ENCODE data around the gene MYOCD. TPM values are rescaled to one million over a fixed set of nuclear protein-coding genes. Genes with fewer than 3 reads are reported as not detected.

Gene MYOCD
- total RNA-seq, 1 donor from 2014 or later: under 0.01 TPM

- no peak for DNase-seq (ENCODE audit: low read depth in 2 of 2)
Observed at GRCh38 chr17:12709063-12709462, 43.4 kb downstream of the MYOCD start.

GRCh38 chr17:12712415-12712814 lies 46.7 kb downstream of the MYOCD start:
- no peak for DNase-seq (ENCODE audit: low read depth in 2 of 2)

- DNase-seq (ENCODE audit: low read depth in 2 of 2): no peak
Observed at GRCh38 chr17:12712941-12713340, 47.3 kb downstream of the MYOCD start.

- DNase-seq (ENCODE audit: low read depth in 2 of 2): no peak
Observed at GRCh38 chr17:12719948-12720347, 54.3 kb downstream of the MYOCD start.

GRCh38 chr17:12721581-12721980 lies 55.9 kb downstream of the MYOCD start:
- no peak for DNase-seq (ENCODE audit: low read depth in 2 of 2)

- DNase-seq (ENCODE audit: low read depth in 2 of 2): no peak
Observed at GRCh38 chr17:12722282-12722681, 56.6 kb downstream of the MYOCD start.

GRCh38 chr17:12726131-12726530 lies 60.4 kb downstream of the MYOCD start:
- no peak for DNase-seq (ENCODE audit: low read depth in 2 of 2)

- DNase-seq (ENCODE audit: low read depth in 2 of 2): no peak
Observed at GRCh38 chr17:12727076-12727760, 61.5 kb downstream of the MYOCD start.

- DNase-seq (ENCODE audit: low read depth in 2 of 2): no peak
Observed at GRCh38 chr17:12727881-12728280, 62.2 kb downstream of the MYOCD start.

- no peak for DNase-seq (ENCODE audit: low read depth in 2 of 2)
Observed at GRCh38 chr17:12729086-12729485, 63.4 kb downstream of the MYOCD start.

- DNase-seq (ENCODE audit: low read depth in 2 of 2): no peak
Observed at GRCh38 chr17:12730421-12730820, 64.7 kb downstream of the MYOCD start.

- DNase-seq (ENCODE audit: low read depth in 2 of 2): no peak
Observed at GRCh38 chr17:12730931-12731521, 65.3 kb downstream of the MYOCD start.

GRCh38 chr17:12731839-12732238 lies 66.1 kb downstream of the MYOCD start:
- DNase-seq (ENCODE audit: low read depth in 2 of 2): no peak

GRCh38 chr17:12732366-12732765 lies 66.7 kb downstream of the MYOCD start:
- DNase-seq (ENCODE audit: low read depth in 2 of 2): no peak

- DNase-seq (ENCODE audit: low read depth in 2 of 2): no peak
Observed at GRCh38 chr17:12734926-12735325, 69.2 kb downstream of the MYOCD start.

GRCh38 chr17:12735517-12735916 lies 69.8 kb downstream of the MYOCD start:
- DNase-seq (ENCODE audit: low read depth in 2 of 2): no peak

GRCh38 chr17:12736526-12736925 lies 70.8 kb downstream of the MYOCD start:
- DNase-seq (ENCODE audit: low read depth in 2 of 2): no peak

- no peak for DNase-seq (ENCODE audit: low read depth in 2 of 2)
Observed at GRCh38 chr17:12737740-12738469, 72.2 kb downstream of the MYOCD start.

GRCh38 chr17:12738624-12739023 lies 72.9 kb downstream of the MYOCD start:
- no peak for DNase-seq (ENCODE audit: low read depth in 2 of 2)

GRCh38 chr17:12739500-12739899 lies 73.8 kb downstream of the MYOCD start:
- no peak for DNase-seq (ENCODE audit: low read depth in 2 of 2)

- DNase-seq (ENCODE audit: low read depth in 2 of 2): no peak
Observed at GRCh38 chr17:12743046-12743445, 77.4 kb downstream of the MYOCD start.

- no peak for DNase-seq (ENCODE audit: low read depth in 2 of 2)
Observed at GRCh38 chr17:12744298-12744697, 78.6 kb downstream of the MYOCD start.

- DNase-seq (ENCODE audit: low read depth in 2 of 2): no peak
Observed at GRCh38 chr17:12744786-12745185, 79.1 kb downstream of the MYOCD start.

Measured in dermis microvascular lymphatic vessel endothelial cell (primary cell).